Astrocyte of the hippocampus (primary cell): ENCODE results near the gene TFB2M.
A peak's percentile ranks its signal among the peaks of the same experiment; 100 is the strongest.
"Not testable (repeated sequence)": the region's sequence is repeated elsewhere in the genome, so short reads cannot be mapped to it uniquely, and the experiment has no call there.

Experiments
- DNase-seq: peaks from one replicate; pipeline ENCODE4 v3.0.0; 2011; ENCODE audit warnings: low read depth, low spot score

Gene TFB2M, protein sequence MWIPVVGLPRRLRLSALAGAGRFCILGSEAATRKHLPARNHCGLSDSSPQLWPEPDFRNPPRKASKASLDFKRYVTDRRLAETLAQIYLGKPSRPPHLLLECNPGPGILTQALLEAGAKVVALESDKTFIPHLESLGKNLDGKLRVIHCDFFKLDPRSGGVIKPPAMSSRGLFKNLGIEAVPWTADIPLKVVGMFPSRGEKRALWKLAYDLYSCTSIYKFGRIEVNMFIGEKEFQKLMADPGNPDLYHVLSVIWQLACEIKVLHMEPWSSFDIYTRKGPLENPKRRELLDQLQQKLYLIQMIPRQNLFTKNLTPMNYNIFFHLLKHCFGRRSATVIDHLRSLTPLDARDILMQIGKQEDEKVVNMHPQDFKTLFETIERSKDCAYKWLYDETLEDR

GRCh38 chr1:246566128-246566812, at the start of gene TFB2M, which contains the start of gene CNST:
TFB2M (minus strand) TSS chr1:246566261; CDS start chr1:246566138, 123 bp downstream.
CNST (plus strand) TSS chr1:246566456; CDS start chr1:246591563, 25,107 bp downstream.
- DNase-seq, result peak; percentile 99

DNA sequence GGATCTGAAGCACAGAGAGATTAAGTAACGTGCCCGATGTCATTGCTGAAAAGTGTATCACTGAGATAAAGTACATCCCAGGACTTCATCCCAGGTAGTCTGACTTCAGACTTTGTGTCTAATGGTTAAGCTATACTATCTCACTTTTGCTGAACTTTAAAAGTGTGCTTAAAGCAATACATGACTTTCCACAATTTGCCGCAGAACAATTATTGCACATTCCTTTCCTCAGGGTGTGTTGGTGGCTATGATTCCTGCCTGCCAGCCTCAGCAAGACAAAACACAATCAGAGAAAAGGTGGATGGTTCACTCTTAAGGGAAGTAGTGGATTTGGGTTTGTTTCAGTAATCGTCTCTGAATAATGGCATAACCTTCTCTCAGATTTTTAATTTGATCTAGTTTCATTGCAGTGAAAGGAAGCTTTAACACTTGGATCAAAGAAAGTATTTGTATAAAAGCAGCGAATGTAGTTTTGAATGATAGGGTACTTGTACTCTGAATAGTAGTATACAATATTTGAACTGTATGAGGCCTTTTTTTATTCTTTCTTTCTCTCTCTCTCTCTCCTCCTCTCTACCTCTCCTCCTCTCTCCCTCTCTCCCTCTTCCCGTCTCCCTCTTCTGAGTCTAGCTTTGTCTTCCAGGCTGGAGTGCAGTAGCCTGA, 47.2 kb upstream of the TFB2M start:
- DNase-seq, result peak; percentile 14

DNA sequence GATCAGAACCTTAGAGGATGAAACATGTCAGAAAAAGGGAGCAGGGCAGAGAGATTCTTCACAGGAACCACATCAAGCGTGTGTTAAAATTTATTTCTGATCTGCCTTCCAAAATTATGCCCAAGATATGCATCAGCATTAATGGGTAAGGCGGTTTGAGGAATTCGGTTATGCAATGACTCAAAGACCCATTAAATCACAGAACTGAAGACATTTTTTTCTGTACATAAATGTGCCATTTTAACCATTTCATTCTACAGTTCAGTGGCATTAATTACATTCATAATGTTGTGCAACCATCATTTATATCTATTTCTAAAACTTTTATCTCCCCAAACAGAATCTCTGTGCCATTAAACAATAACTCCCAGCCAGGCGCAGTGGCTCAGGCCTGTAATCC, 43.6 kb upstream of the TFB2M start:
- no peak for DNase-seq

- peak; percentile 71 for DNase-seq
These were observed 42.7 kb upstream of the TFB2M start for GRCh38 chr1:246608616-246609376.

DNA sequence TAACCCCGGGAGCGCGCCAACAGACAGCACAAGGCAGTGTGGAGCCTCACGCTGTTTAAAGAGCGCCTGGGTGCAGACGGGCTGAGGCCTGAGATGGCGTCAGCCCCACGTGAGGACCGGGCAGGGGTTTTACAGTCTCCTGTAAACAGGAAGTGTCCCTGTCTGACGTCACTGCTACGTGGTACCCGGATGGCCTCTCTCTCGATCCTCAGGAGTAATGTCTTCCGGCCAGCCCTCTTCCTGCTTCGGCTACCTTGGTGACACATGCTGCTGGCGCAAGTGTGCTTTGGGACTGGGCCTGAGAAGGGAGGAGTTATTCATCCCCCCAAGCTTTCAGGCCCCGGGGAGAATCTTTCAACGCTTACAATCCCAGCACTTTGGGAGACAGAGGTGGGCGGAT, 41.4 kb upstream of the TFB2M start:
- DNase-seq, result no peak

DNA sequence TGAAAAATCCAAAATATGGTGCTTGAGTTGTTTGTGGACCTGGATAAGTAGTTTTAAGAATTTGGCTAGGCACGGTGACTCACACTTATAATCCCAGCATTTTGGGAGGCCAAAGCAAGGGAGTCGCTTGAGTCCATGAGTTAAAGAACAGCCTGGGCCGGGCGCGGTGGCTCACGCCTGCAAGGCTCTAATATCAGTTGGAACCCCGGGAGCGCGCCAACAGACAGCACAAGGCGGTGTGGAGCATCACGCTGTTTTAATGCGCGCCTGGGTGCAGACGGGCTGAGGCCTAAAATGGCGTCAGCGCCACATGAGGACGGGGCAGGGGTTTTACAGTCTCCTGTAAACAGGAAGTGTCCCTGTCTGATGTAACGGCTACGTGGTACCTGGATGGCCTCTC, 39.2 kb upstream of the TFB2M start:
- not testable (repeated sequence) for DNase-seq

GRCh38 chr1:246602194-246602593, 36.1 kb upstream of the TFB2M start:
- DNase-seq, result no peak

DNA sequence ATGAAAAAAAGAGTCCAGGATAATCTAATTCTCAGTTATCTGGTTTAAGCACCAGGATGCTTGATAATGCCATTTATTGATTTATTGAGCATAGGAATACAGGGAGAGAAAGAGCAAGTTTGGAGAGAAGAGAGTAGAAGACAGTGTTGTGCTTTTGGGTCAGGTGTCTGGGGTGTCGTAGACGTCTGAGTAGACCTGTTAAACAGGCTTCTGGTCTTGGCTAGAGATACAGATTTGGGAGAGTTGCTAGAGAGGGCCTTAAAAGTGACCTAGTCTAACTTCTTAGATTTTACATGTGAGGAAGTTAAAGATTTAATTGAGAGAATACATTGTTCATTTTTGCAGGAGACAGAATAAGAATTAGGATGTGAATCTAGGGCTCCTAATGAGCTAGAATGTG, 34.5 kb upstream of the TFB2M start:
- DNase-seq, result no peak

DNA sequence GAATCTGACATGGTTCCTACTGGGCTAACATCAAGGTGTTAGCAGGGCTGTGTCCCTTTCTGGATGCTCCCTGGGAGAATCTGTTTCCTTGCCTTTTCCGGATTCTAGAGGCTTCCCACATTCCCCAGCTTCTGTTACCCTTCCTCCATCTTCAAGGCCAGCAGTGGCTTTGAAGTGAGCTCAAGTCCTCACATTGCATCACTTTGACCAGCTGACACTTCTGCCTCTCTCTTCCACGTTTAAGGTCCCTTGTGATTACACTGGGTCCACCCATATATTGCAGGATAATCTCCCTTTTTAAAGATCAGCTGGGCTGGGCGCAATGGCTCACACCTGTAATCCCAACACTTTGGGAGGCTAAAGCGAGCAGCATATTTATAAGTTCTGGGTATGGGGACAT, 33.3 kb upstream of the TFB2M start:
- DNase-seq, result no peak

GRCh38 chr1:246597971-246598370, 31.9 kb upstream of the TFB2M start:
- DNase-seq, result no peak

- peak; percentile 62 for DNase-seq
These were observed 31.3 kb upstream of the TFB2M start for GRCh38 chr1:246597340-246597739.

DNA sequence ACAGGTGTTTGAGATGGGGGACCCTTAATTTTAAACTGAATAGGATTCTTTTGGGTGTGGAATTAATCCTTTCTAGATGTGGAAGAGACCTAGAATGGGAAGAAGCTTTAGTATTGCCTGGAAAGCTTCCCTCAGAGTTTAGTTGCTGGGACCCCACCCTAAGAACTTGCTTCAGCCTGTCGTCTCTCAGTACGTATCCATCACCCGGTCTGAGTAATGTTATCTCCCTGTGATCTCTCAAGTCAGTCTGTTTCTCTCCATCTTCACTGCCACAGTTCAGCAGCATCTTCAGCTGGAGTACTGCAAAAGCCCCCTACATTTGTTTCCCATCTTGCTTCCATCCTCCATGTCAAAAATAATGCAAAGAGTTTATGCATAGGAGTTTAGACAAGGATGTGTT, 29.1 kb upstream of the TFB2M start:
- no peak for DNase-seq

DNA sequence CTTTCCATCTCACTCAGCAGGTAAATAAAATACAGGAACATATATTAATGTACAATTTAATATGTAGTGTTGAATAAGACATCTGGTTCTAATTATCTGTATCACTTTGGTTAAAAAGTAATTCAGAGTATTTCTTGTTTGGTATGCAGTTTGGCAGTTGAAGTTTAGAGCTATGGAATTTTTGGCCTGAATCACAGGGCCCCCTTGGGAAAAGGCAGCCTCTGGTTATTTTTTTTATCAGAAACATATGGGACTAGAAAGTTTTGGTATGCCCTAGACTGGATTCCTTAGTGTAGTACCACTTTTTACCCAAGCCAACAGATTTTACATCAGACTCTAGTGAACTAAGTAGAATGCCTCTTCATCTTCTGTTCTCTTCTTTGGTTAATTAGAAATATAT, 26.6 kb upstream of the TFB2M start:
- DNase-seq, result peak; percentile 85

DNA sequence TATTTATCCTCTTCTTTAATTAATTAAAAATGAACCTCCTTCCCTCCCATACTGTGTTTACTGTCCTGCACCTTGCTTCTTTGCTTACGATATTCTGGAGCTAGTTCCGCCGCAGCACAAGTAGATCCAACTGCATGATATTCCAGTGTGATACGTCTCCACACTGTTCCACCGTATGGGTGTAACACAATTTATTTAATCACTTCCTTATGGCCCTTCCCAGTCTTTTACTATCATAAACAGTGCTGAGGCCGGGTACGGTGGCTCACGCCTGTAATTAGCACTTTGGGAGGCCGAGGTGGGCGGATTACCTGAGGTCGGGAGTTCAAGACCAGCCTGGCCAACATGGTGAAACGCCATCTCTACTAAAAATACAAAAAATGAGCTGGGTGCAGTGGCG, 25.9 kb upstream of the TFB2M start:
- no peak for DNase-seq

DNA sequence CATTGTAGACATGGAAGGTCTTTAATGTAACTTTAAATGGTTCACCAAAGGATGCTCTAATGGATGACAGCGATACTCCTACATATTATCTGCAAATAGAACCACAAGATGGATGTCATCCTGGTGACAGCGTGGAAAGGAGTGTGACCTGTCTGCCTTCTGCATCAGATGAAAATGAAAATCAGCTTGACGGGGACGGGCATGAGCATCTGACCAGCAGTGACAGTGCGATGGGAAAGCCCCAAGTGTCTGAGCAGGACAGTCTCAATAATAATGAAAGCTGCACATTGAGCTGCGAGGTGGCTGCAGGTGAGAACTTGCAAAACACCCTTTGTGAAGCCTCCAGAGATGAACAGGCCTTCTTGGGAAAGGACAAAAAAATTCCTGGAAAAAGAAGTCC, 25.4 kb upstream of the TFB2M start:
- no peak for DNase-seq

DNA sequence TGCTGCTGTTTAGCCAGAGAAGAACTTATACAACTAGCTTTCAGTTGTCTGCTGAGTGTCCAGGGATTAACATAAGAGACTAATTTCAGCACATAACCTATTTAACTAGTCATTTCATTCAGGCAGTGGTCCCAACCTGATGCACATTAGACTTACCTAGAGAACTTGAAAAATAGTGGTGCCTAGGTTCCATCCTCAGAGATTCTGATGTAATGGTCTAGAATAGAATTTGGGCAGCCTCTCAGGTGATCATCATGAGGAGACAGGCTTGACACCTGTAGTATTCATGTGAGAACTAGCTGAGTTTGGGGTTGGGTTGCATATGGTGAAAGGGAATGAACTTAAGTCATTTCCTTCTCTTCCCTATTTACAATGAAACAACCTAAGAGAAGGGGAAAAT, 25.0 kb upstream of the TFB2M start:
- DNase-seq, result no peak

DNA sequence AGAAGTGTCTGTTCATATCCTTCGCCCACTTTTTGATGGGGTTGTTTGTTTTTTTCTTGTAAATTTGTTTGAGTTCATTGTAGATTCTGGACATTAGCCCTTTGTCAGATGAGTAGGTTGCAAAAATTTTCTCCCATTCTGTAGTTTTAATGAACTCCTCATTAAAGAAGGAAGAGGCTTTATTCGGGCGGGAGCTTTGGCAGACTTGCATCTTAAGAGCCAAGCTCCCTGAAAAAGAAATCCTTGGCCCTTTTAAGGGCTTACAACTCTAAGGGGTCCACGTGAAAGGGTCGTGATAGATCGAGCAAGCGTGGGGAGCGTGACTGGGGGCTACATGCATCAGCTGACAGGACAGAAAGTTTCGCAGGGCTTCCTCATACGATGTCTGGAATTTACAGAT, 23.9 kb upstream of the TFB2M start:
- DNase-seq, result not testable (repeated sequence)

GRCh38 chr1:246588159-246588721, 22.2 kb upstream of the TFB2M start:
- no peak for DNase-seq

- DNase-seq, result no peak
These were observed 21.5 kb upstream of the TFB2M start for GRCh38 chr1:246587606-246588005.

GRCh38 chr1:246587032-246587431, 21.0 kb upstream of the TFB2M start:
- no peak for DNase-seq

- peak; percentile 37 for DNase-seq
These were observed 17.6 kb upstream of the TFB2M start for GRCh38 chr1:246583448-246584185.
